22Rv1 (cell line): ENCODE measurements around the gene ANKH.

ENCODE experiments used
- H3K27ac ChIP-seq: fragments of 450-650 bp; 2 replicates; pipeline ENCODE4 v1.5.1; 2017
- ZFX ChIP-seq: fragments of 450-650 bp; IDR thresholded peaks from 2 replicates; pipeline ENCODE4 v1.6.1; 2017; ENCODE audit warnings: antibody characterized with exemption, borderline replicate concordance
- TF ChIP-seq, protein P1 (sequence below): fragments of 450-650 bp; IDR thresholded peaks from 2 replicates; pipeline ENCODE4 v1.5.1; 2017; ENCODE audit warnings: mild to moderate bottlenecking

ANKH gene

DNA sequence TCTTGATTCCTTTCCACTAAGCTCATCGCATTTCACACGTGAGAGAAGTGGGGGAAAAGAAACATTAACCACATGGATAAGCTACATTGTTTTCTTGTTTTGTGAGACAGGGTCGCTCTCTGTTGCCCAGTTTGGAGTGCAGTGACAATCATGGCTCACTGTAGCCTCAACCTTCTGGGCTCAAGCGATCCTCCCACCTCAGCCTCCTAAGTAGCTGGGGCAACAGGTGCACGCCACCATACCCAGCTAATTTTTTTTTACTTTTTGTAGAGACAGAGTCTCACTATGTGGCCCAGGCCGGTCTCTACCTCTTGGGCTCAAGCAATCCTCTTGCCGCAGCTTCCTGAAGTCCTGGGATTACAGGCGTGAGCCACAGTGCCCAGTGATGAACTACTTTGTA, 204.3 kb downstream of the ANKH start:
- H3K27ac ChIP-seq, result no peak overlapping the region
- TF ChIP-seq, protein P1, sequence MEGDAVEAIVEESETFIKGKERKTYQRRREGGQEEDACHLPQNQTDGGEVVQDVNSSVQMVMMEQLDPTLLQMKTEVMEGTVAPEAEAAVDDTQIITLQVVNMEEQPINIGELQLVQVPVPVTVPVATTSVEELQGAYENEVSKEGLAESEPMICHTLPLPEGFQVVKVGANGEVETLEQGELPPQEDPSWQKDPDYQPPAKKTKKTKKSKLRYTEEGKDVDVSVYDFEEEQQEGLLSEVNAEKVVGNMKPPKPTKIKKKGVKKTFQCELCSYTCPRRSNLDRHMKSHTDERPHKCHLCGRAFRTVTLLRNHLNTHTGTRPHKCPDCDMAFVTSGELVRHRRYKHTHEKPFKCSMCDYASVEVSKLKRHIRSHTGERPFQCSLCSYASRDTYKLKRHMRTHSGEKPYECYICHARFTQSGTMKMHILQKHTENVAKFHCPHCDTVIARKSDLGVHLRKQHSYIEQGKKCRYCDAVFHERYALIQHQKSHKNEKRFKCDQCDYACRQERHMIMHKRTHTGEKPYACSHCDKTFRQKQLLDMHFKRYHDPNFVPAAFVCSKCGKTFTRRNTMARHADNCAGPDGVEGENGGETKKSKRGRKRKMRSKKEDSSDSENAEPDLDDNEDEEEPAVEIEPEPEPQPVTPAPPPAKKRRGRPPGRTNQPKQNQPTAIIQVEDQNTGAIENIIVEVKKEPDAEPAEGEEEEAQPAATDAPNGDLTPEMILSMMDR, result no peak
- TF ChIP-seq ZFX, result no peak

DNA sequence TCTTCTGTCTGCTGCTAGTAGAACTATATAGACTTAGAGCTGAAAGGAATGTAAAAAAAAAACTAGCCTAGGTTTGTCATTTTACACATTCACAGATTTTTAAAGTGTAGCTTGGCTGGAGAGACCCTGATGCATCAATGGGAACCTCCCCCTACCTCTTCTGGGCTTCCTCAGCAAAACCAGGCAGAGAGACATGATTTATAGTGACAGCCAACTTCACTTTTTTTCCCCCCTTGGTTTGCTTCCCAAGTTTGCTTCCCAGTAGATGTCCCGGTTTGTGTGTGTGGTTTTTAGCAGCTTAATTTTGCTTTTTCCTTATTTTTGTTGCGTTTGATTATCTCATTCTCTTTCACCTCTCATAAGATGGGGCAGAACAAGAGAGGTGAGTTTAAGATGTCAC, 205.2 kb downstream of the ANKH start:
- no peak overlapping the region for H3K27ac ChIP-seq
- TF ChIP-seq ZFX, result no peak
- TF ChIP-seq, protein P1, result no peak

DNA sequence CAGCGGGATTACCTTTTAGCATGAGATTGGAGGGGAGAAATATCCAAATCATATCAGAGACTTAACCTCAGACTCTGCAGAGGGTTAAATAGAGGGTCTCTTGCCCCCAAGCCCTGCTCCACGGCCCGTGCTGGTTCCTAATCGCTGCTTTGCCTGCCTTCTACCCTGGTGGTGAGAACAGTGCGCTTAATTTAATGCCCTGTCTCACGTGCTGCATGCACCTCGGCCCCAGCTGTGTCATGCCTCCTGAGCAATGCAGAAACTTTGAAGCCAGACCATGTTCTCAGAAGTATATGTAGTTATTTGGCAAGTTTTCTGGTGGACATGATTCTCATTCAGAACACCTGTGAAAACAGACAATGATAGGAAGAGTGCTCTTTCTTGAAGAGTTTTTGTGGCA, 205.6 kb downstream of the ANKH start:
- H3K27ac ChIP-seq, result no peak overlapping the region

DNA sequence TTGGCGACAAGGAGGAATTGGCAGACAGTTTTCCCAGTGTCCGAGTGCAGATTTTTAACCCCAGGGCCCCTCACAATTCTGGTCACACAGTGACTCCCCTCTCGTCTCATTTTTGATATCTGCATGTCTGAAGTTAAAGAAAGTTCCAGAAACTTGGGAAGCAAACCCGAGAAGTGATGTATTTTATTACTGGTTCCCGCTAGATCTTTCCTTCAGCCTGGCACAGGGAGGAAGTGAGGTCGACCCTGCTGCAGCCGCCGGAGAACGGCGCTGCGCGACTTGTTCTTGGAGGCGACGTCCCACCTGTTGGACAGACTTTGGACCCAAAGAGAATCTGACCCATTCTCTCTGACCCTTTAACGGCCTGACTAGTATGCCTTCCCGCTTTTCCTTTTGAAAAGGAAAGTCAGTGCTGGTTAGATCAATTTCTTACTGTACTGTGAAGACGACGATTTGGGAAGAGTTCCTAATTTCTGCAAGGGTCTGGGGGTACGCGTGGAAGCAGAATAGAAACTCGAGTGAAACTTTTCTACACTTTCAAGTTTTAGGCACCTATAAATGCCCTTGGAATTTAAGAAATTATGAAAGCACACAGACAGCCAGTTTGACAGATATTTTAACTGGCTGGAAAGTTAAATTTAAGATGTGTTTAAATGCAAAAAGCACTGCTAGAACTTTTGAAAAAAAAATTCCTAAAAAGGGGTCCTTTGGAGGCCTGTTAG, 206.3 kb downstream of the ANKH start:
- H3K27ac ChIP-seq, result peak overlapping the region; percentile 91
- TF ChIP-seq, protein P1, result peak; percentile 9; the same call in 1 of the 2 replicates
- no peak for TF ChIP-seq ZFX

More for the DNA sequence above, 205.6 kb downstream of the ANKH start:
- TF ChIP-seq ZFX, result no peak
- TF ChIP-seq, protein P1, result no peak

DNA sequence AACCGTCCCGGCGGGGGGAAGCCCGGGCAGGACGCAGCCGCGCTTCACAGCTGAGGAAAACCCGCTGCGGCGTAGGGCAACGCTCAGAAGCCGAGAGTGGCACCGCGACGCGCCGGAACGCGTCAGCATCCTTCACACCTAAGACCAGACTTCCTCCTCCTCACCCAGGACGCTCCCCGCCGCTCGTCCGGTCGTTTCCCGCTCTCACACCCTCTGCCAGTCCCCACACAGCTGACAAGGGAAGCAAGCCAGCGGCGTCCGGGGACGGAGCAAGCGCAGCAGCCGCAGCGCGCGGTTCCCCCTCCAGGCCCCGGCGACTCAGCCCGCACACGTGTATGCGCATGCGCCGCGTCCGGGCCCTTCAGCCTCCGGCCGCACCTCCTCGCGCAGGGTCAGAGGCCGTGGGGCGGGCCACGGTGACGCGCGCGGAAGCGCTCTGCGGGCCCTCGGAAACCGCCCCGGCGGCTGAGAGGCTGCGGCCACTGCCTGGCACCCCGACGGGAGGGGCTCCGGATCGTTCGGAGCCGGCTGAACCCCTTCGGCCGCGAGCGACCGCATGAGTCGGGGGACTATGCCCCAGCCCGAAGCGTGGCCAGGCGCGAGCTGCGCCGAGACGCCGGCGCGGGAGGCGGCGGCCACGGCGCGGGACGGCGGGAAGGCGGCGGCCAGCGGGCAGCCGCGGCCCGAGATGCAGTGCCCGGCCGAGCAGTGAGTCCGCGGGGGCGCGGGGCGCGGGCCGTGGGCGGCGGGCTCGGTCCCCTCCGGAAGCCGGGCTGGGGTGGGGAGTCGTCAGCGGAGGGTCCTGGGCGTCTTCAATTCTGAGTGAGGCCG, 207.1 kb downstream of the ANKH start, which contains the start of gene OTULIN:
OTULIN (plus strand) TSS at position 449 of the 831 bp plus-strand sequence; CDS start at position 557, 108 bp downstream.
- peak within 1 kb of the TSS; percentile 91 for H3K27ac ChIP-seq
- TF ChIP-seq, protein P1, result no peak
- no peak for TF ChIP-seq ZFX

DNA sequence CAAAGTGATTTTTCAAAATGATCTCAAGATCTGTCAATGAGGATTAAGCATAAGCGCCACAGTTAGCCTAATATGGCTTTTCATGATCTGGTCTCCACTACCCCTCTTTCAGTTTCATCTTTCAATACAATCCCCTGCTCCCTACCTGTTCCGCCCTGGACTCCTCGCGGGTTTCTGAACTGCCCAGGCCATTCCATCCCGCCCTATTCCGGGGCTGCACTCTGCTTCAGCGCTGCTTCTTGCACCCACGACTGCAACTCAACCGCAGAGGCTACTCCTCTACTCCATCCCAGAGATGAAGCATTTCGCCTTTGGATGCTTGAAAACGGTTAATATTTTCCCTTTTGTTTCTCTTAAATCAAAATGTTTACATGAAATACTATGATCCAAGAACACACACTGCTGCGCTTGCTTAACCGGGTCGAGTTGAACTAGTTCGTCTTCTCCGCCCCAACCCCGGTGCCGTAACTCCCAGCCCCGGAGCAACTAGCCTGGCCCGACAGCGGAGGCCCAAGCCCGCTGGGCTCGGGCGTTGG, 207.8 kb downstream of the ANKH start:
- peak overlapping the region; percentile 91 for H3K27ac ChIP-seq
- TF ChIP-seq, protein P1, result no peak
- TF ChIP-seq ZFX, result no peak
